ENCODE data around the gene FRMPD4. TPM values are rescaled to one million over a fixed set of nuclear protein-coding genes. Genes with fewer than 3 reads are reported as not detected.
"Not testable (repeated sequence)": the region's sequence is repeated elsewhere in the genome, so short reads cannot be mapped to it uniquely, and the experiment has no call there.

FRMPD4 gene
- total RNA-seq, 2 experiments from 2014 or later: not detected

DNA sequence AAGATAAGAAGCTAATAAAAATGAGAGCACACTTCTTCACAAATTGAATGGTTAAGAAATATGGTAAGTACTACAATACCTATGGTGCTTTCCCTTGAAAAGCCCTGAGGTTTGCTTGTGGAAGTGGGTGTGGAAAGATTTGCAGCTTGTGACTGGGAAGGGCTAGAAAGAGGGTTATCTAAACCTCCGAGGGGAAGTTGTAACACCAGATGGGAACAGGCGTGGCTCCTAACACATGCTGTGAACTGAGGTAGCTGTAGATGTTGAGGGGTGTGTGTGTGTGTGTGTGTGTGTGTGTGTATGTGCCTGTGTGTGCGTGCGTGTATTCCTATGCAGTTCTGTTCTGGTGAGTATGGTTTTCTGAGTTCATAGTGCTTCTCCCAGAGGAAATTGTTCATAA lies 21.5 kb downstream of the FRMPD4 start:
- H3K9me3 Mint-ChIP-seq (ENCODE audit: low read depth): no peaks in the 10 kb centered on the region
- H3K27me3 Mint-ChIP-seq: no peaks in the 10 kb centered on the region
- H3K4me1 Mint-ChIP-seq: no peaks in the 10 kb centered on the region
- CTCF ChIA-PET: no interaction called here
- ATAC-seq (no peak), DNase-seq (no peak)
- H3K4me3 Mint-ChIP-seq: no peak overlapping the region
- no peak overlapping the region for H3K27ac Mint-ChIP-seq
- no peaks in the 10 kb centered on the region for H3K36me3 Mint-ChIP-seq

DNA sequence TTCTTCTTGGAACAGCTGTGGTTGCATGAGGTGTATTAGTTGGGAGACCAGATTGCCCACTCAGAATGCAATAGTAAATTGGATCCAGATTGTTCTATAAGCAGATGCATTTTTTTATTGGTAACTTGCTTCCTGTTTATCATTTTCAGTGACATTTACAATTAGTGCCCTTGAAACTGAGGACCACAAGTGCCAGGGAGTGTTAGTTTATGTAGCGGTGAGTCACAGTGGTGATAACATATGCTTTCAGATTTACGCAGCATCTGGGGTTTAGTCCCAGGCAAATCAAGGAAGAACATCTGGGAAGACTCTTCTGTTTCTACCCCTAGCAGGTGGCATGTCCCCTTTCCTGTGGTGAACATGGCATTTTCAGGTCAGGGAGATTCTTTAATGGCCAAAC lies 24.1 kb downstream of the FRMPD4 start:
- H3K27me3 Mint-ChIP-seq: no peaks in the 10 kb centered on the region
- no peaks in the 10 kb centered on the region for H3K9me3 Mint-ChIP-seq (ENCODE audit: low read depth)
- no peak overlapping the region for H3K27ac Mint-ChIP-seq
- no peak overlapping the region for H3K4me3 Mint-ChIP-seq
- ATAC-seq (no peak), DNase-seq (no peak)
- no peaks in the 10 kb centered on the region for H3K36me3 Mint-ChIP-seq
- no peaks in the 10 kb centered on the region for H3K4me1 Mint-ChIP-seq
- CTCF ChIA-PET: interaction anchor here (0.8 kb wide), 1 partner anchor 384 kb away, joined by 3 read pairs; no protein-coding TSS in a partner anchor

DNA sequence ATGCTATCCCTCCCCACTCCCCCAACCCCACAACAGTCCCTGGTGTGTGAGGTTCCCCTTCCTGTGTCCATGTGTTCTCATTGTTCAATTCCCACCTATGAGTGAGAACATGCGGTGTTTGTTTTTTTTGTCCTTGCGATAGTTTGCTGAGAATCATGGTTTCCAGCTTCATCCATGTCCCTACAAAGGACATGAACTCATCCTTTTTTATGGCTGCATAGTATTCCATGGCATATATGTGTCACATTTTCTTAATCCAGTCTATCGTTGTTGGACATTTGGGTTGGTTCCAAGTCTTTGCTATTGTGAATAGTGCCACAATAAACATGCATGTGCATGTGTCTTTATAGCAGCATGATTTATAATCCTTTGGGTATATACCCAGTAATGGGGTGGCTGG lies 25.9 kb downstream of the FRMPD4 start:
- H3K36me3 Mint-ChIP-seq; H3K27ac Mint-ChIP-seq; H3K9me3 Mint-ChIP-seq (ENCODE audit: low read depth); H3K27me3 Mint-ChIP-seq; H3K4me3 Mint-ChIP-seq; ATAC-seq; CTCF ChIA-PET; DNase-seq; H3K4me1 Mint-ChIP-seq: not testable (repeated sequence)

DNA sequence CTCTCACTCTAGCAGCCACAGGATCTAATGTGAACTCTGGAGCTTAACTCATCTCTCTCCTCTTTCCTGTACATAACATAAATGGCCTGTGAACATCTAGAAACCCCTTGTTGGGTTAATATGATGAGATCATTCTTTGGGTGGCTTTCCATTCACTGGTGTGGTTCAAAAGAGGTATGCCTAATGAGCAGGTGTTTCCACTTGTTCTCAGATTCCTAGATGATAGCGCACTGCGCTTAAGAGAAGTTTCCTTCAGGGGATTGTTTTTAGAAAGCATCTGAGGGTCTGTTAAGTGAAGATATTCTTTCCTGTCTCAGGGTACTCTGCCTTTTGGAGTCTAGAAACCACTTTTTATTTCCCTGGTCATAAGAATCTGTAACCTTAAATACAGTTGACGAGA lies 32.5 kb downstream of the FRMPD4 start:
- Mint-ChIP-seq H3K4me3 (no peak overlapping the region), H3K9me3 (ENCODE audit: low read depth) (no peaks in the 10 kb centered on the region), H3K27me3 (no peaks in the 10 kb centered on the region), H3K27ac (no peak overlapping the region), H3K4me1 (no peaks in the 10 kb centered on the region), H3K36me3 (no peaks in the 10 kb centered on the region)
- ATAC-seq (no peak), DNase-seq (no peak)
- CTCF ChIA-PET: no interaction called here

DNA sequence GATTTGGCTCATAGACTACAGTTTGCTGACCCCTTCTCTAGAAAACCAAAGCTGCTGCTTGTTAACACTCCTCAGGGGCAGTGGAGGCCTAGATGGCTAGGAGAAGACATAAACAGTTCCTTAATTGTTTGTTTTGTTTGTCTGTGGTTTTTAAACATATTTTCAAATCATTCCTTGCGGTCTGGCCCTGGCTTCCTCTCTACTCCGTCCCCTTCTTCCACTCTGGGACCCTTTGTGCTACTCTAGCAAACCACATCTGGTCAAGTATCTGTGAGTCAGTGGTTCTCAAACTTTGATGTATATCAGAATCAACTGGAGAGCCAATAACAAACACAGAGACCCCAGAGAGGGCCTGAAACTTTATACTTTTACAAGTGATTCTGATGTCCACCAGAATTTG lies 36.1 kb downstream of the FRMPD4 start:
- Mint-ChIP-seq H3K27ac (no peak overlapping the region), H3K4me1 (no peaks in the 10 kb centered on the region), H3K9me3 (ENCODE audit: low read depth) (no peaks in the 10 kb centered on the region), H3K36me3 (no peaks in the 10 kb centered on the region), H3K4me3 (no peak overlapping the region), H3K27me3 (no peaks in the 10 kb centered on the region)
- CTCF ChIA-PET: no interaction called here
- no peak for DNase-seq
- ATAC-seq: no peak

DNA sequence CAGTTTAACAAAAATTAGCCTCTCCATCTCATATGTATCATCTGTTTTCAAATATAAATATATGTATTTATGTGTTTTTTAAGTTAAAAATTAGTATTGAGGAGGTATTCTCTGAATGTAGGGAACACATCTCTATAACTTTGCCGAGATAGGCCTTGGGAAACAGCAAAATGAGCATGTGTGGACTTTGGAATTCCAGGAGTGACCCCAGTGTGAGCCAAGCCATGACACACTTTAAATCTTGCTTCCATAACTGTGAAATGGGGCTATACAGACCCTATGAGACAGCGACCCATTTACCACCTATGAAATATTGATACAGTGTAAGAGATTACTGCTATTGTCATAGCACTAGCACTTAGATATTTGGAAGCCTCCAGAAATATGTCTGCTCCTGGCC lies 58.8 kb downstream of the FRMPD4 start:
- no peak for DNase-seq
- H3K4me3 Mint-ChIP-seq: no peak overlapping the region
- no peak for ATAC-seq
- H3K27me3 Mint-ChIP-seq: no peaks in the 10 kb centered on the region
- H3K36me3 Mint-ChIP-seq: no peaks in the 10 kb centered on the region
- CTCF ChIA-PET: no interaction called here
- H3K27ac Mint-ChIP-seq: no peak overlapping the region
- no peaks in the 10 kb centered on the region for H3K9me3 Mint-ChIP-seq (ENCODE audit: low read depth)
- H3K4me1 Mint-ChIP-seq: no peaks in the 10 kb centered on the region

DNA sequence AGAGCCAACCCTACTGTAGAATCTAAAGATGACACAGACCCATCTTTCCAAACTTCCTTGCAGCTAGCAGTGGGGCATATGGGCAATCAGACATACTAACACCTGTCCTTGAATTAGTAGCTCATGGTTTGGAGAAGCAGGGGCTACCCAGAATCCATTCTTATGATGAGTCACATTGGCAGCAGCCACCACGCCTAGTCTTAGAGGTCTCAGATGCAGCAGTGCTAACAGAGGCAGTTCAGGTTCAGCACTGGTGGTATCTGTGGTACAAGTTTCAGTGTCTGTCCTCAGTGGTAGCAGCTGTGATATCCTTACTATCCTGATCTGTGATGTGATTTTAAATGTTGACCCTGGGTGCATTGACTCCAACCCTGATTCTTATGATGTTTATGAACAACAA lies 68.1 kb downstream of the FRMPD4 start:
- Mint-ChIP-seq H3K4me1 (no peaks in the 10 kb centered on the region), H3K36me3 (no peaks in the 10 kb centered on the region), H3K27me3 (no peaks in the 10 kb centered on the region), H3K4me3 (no peak overlapping the region), H3K27ac (no peak overlapping the region), H3K9me3 (ENCODE audit: low read depth) (no peaks in the 10 kb centered on the region)
- DNase-seq (no peak), ATAC-seq (no peak)
- CTCF ChIA-PET: no interaction called here

DNA sequence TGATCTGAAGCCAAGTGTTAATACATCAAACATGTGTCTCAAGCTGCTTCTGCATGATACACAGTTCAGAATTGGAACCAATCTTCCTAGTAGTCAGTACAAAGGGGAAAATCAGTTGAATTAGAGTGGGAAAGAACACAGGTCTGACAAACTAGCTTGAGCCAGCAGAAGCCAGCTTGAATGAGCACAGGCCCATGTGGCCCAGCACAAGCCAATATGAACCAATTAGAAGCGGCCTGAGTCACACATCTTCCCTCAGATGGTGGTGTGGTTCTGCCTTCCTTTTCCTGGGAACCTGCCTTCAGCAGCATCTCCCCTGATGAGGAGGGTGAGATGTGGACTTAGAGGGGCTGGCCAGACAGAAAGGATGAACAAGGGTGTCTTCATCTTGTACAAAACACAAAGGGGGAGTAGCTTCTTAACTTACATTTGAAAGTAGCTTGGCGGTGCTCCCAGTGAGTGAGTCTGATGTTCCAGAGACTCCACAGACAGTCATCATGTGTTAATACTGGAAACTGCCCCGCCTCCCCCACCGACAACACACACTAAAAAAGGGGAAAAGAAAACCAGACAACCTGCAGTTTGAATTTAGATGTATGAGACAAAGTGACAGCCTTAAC lies 72.0 kb downstream of the FRMPD4 start:
- no peak overlapping the region for H3K4me3 Mint-ChIP-seq
- H3K36me3 Mint-ChIP-seq: no peaks in the 10 kb centered on the region
- CTCF ChIA-PET: no interaction called here
- H3K9me3 Mint-ChIP-seq (ENCODE audit: low read depth): no peaks in the 10 kb centered on the region
- no peaks in the 10 kb centered on the region for H3K4me1 Mint-ChIP-seq
- DNase-seq (no peak), ATAC-seq (no peak)
- no peaks in the 10 kb centered on the region for H3K27me3 Mint-ChIP-seq
- H3K27ac Mint-ChIP-seq: no peak overlapping the region

DNA sequence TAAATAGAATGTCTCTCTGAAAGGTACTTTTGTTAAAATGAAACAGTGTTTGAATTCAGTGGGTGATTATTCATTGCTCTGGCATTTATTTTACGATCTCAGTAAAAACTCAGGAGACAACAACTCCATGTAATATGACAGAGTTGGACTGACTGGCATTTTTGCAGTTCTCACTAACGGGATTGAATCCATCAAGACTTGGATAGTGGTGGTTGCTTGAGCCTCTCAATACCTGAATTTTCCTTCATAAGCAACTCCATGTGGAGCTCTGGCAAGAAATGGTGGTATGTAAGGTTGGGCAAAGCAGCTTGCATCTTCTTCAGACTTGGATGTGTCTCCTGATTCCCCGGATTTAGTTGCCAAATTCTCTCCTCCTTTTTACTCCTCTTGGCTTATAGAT lies 72.7 kb downstream of the FRMPD4 start:
- Mint-ChIP-seq H3K4me3 (no peak overlapping the region), H3K27me3 (no peaks in the 10 kb centered on the region), H3K36me3 (no peaks in the 10 kb centered on the region), H3K9me3 (ENCODE audit: low read depth) (no peaks in the 10 kb centered on the region), H3K27ac (no peak overlapping the region), H3K4me1 (no peaks in the 10 kb centered on the region)
- CTCF ChIA-PET: no interaction called here
- DNase-seq: no peak
- ATAC-seq: no peak

DNA sequence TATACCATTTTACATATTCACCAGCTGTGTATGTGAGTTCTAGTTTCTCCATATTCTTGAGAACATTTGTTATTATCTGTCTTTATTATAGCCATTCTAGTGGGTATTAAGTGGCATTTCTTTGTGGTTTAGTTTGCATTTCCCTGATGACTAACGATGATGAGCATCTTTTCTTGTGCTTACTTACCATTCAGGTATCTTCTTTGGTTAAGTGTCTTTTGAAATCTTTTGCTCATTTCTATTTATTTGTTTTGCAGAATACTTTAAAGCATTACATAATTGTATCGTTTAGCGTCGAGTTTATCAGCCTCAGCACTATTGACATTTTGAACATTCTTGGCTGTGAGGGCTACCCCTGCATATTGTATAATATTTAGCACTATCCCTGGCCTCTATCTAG lies 85.4 kb downstream of the FRMPD4 start:
- no peaks in the 10 kb centered on the region for H3K4me1 Mint-ChIP-seq
- H3K27ac Mint-ChIP-seq: no peak overlapping the region
- no peaks in the 10 kb centered on the region for H3K36me3 Mint-ChIP-seq
- H3K9me3 Mint-ChIP-seq (ENCODE audit: low read depth): no peaks in the 10 kb centered on the region
- no peak for ATAC-seq
- no peak for DNase-seq
- H3K4me3 Mint-ChIP-seq: no peak overlapping the region
- H3K27me3 Mint-ChIP-seq: no peaks in the 10 kb centered on the region
- CTCF ChIA-PET: no interaction called here

DNA sequence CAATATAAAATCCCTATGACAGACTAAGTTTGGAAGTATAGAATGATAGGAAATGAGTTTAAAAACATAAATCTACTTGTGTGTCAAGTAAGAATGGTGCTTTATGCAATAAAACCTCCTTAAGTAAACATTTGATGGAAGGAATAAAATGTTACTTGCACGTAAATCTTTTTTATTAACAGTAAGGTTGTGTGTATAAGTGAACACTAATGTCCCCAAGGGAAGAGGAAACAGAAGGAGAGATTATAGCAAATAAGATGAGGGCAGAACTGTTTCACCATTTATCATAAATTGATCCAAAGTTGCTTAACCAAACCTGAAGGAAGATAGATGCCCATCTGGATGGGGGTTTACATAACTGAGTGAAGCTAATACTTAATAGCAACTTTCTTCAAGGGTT lies 86.8 kb downstream of the FRMPD4 start:
- no peaks in the 10 kb centered on the region for H3K36me3 Mint-ChIP-seq
- H3K4me3 Mint-ChIP-seq: no peak overlapping the region
- DNase-seq: no peak
- ATAC-seq: no peak
- CTCF ChIA-PET: no interaction called here
- no peaks in the 10 kb centered on the region for H3K27me3 Mint-ChIP-seq
- no peaks in the 10 kb centered on the region for H3K4me1 Mint-ChIP-seq
- no peak overlapping the region for H3K27ac Mint-ChIP-seq
- H3K9me3 Mint-ChIP-seq (ENCODE audit: low read depth): no peaks in the 10 kb centered on the region

DNA sequence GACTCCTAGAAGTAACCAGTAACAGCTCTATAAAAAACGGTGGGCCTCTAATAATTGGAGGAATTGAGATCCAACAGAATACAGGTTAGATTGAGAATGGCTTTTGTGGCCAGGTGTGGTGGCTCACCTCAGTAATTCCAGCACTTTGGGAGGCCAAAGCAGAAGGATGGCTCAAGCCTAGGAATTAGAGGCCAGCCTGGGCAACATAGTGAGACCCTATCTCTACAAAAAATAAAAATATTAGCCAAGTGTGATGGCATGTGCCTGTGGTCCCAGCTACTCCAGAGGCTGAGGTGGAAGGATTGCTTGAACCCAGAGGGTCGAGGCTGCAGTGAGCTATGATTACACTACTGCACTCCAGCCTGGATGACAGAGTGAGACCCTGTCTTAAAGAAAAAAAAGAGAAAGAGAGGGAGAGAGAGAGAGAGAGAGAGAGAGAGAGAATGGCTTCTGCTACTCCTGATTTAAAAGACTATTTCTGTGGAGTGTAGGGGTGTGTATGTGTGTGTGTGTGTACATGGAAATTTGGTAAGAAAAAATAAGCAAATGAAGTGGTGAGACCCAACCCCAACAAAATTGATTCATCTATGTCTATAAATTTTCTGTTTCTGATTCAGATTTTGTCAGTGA lies 89.3 kb downstream of the FRMPD4 start:
- CTCF ChIA-PET: no interaction called here
- DNase-seq (no peak), ATAC-seq (no peak)
- H3K27me3 Mint-ChIP-seq: no peaks in the 10 kb centered on the region
- H3K4me3 Mint-ChIP-seq: no peak overlapping the region
- H3K36me3 Mint-ChIP-seq: no peaks in the 10 kb centered on the region
- no peaks in the 10 kb centered on the region for H3K9me3 Mint-ChIP-seq (ENCODE audit: low read depth)
- no peaks in the 10 kb centered on the region for H3K4me1 Mint-ChIP-seq
- H3K27ac Mint-ChIP-seq: no peak overlapping the region

DNA sequence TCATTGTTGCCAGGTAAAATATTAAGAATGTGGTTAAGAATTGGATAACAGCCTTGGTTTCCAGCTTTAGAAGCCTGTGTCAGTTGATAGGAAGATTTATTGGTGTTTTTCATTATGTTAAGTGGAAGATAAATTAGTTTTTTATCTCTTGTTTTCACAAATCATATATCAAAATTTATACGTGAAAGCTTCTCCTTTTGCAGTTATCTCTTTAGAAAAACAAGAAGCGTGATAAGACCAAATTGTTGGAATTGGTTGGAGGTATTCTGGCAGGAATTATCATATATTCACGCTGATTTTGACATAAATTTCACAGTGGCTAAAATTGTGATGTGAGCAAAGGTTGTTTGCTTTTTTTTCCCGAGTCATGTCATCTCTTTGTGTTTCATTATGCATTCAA lies 90.6 kb downstream of the FRMPD4 start:
- H3K27ac Mint-ChIP-seq: no peak overlapping the region
- H3K4me1 Mint-ChIP-seq: no peaks in the 10 kb centered on the region
- H3K4me3 Mint-ChIP-seq: no peak overlapping the region
- H3K9me3 Mint-ChIP-seq (ENCODE audit: low read depth): no peaks in the 10 kb centered on the region
- H3K36me3 Mint-ChIP-seq: no peaks in the 10 kb centered on the region
- DNase-seq (no peak), ATAC-seq (no peak)
- no peaks in the 10 kb centered on the region for H3K27me3 Mint-ChIP-seq
- CTCF ChIA-PET: no interaction called here

DNA sequence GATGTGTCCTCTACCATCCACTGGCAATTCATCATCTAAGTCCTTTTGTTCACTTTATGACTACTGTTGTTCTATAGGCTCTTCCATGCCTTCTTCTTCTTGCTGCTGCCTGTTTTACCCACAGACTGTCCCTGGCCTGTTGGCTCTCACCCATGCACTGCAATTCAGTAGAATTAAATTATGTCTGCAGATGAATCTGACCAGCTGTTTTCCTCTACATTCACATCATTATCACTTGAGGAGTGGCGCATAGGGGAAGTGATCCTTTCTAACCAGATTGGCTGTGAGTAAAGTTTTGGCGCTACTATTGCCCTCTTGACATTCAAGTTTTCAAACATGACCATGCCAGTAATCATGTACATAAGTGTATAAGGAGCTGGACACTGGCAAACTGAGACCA lies 91.7 kb downstream of the FRMPD4 start:
- Mint-ChIP-seq H3K9me3 (ENCODE audit: low read depth) (no peaks in the 10 kb centered on the region), H3K27me3 (no peaks in the 10 kb centered on the region), H3K27ac (no peak overlapping the region), H3K4me3 (no peak overlapping the region), H3K4me1 (no peaks in the 10 kb centered on the region), H3K36me3 (no peaks in the 10 kb centered on the region)
- ATAC-seq: no peak
- no peak for DNase-seq
- CTCF ChIA-PET: no interaction called here
